ENCODE data around the gene MED19.

DNA sequence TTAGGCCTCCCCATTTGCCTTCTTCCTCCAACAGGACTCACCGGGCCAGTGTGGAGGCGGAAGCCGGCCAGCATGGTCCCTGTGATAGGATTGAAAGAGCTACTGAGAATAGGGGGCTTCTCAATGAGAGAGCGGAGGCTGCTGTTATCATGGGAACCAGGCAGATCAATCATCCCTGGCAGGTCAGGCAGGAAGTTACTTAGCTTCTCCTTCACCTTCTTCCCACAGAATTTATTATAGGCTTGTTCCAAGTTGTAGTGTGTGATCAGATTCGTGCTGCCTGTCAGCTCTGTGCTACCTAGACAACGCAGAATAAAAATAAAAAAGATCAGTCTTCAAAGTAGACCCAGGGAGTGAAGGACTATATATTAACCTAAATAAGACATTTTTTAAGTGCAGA, 7.1 kb downstream of the MED19 start:
- TF ChIP-seq, protein P1, sequence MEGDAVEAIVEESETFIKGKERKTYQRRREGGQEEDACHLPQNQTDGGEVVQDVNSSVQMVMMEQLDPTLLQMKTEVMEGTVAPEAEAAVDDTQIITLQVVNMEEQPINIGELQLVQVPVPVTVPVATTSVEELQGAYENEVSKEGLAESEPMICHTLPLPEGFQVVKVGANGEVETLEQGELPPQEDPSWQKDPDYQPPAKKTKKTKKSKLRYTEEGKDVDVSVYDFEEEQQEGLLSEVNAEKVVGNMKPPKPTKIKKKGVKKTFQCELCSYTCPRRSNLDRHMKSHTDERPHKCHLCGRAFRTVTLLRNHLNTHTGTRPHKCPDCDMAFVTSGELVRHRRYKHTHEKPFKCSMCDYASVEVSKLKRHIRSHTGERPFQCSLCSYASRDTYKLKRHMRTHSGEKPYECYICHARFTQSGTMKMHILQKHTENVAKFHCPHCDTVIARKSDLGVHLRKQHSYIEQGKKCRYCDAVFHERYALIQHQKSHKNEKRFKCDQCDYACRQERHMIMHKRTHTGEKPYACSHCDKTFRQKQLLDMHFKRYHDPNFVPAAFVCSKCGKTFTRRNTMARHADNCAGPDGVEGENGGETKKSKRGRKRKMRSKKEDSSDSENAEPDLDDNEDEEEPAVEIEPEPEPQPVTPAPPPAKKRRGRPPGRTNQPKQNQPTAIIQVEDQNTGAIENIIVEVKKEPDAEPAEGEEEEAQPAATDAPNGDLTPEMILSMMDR (IDR thresholded peaks at IDR 0.05): no peak
- no peak for TF ChIP-seq POLR2A (IDR thresholded peaks at IDR 0.05)

All from heart left ventricle (tissue), 13 donors.